KMS-11 (cell line): ENCODE measurements around the gene CDK12.
"Not testable (repeated sequence)": the region's sequence is repeated elsewhere in the genome, so short reads cannot be mapped to it uniquely, and the experiment has no call there.

Experiments
- H2AFZ ChIP-seq: fragments of 200-600 bp; sonication (generic); 2 replicates; pipeline ENCODE4 v1.6.1; 2016; ENCODE audit warnings: antibody characterized with exemption, mixed run types, low read depth
- H3K27ac ChIP-seq: fragments of 200-600 bp; sonication (generic); 2 replicates; pipeline ENCODE4 v1.6.1; 2016; ENCODE audit warnings: mild to moderate bottlenecking, mixed run types
- H3K27me3 ChIP-seq: fragments of 200-600 bp; sonication (generic); 2 replicates; pipeline ENCODE4 v1.6.1; 2017; ENCODE audit warnings: mild to moderate bottlenecking, low read depth, mixed run types, moderate library complexity; ENCODE audit not compliant: insufficient read depth
- H3K36me3 ChIP-seq: fragments of 200-600 bp; sonication (generic); 2 replicates; pipeline ENCODE4 v1.6.1; 2017; ENCODE audit warnings: mild to moderate bottlenecking, mixed run types; ENCODE audit not compliant: insufficient read depth
- H3K4me1 ChIP-seq: fragments of 200-600 bp; sonication (generic); 2 replicates; pipeline ENCODE4 v1.6.1; 2016; ENCODE audit warnings: mild to moderate bottlenecking, low read depth, mixed run types; ENCODE audit not compliant: poor library complexity, severe bottlenecking
- H3K4me2 ChIP-seq: fragments of 200-600 bp; sonication (generic); 2 replicates; pipeline ENCODE4 v1.7.0; 2016; ENCODE audit warnings: mild to moderate bottlenecking, mixed run types
- H3K4me3 ChIP-seq: fragments of 200-600 bp; sonication (generic); IDR thresholded peaks from 2 replicates; pipeline ENCODE4 v1.6.1; 2017; ENCODE audit warnings: low read depth, low read length, mixed read lengths; ENCODE audit not compliant: insufficient read depth
- H3K79me2 ChIP-seq: fragments of 200-600 bp; sonication (generic); 2 replicates; pipeline ENCODE4 v1.6.1; 2016; ENCODE audit warnings: low read depth, mixed run types; ENCODE audit not compliant: insufficient read depth
- H3K9ac ChIP-seq: fragments of 200-600 bp; sonication (generic); 2 replicates; pipeline ENCODE4 v1.6.1; 2016; ENCODE audit warnings: mild to moderate bottlenecking, mixed run types
- H4K20me1 ChIP-seq: fragments of 200-600 bp; sonication (generic); 2 replicates; pipeline ENCODE4 v1.6.1; 2016; ENCODE audit warnings: mild to moderate bottlenecking, mixed run types; ENCODE audit not compliant: insufficient read depth
- TF ChIP-seq, protein P1 (sequence below): fragments of 200-600 bp; sonication (generic); conservative IDR thresholded peaks from 2 replicates; pipeline ENCODE4 v1.6.1; 2017; ENCODE audit warnings: low read depth, mild to moderate bottlenecking, antibody characterized with exemption, low read length, moderate library complexity, mixed read lengths

Gene CDK12

DNA sequence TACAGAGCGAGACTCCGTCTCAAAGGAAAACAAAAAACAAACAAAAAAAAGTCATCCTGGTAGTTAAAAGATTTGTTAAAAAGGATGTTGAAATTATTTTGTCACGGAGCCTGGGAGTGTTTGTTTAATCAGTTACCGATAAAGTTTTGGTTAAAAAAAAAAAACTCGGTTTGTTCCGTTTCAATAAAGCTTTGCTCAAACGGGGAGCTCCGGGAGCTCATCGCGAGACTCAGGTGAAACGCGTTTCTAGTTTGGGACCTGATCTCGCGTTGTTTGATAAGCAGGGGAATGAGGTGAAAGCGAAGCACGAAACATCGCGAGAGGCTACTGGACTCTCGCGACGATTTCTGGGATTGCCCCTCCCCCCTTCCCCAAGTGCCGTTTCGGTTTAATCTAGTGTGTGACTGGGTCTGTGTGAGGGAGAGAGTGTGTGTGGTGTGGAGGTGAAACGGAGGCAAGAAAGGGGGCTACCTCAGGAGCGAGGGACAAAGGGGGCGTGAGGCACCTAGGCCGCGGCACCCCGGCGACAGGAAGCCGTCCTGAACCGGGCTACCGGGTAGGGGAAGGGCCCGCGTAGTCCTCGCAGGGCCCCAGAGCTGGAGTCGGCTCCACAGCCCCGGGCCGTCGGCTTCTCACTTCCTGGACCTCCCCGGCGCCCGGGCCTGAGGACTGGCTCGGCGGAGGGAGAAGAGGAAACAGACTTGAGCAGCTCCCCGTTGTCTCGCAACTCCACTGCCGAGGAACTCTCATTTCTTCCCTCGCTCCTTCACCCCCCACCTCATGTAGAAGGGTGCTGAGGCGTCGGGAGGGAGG, at the start of gene CDK12:
TSS of gene CDK12 (plus strand) at position 374 of the 813 bp plus-strand sequence. CDS start 586 bp downstream, outside the sequence.
- H3K9ac ChIP-seq = peak within 1 kb of the TSS; percentile 96
- peaks cover 23% of the 10 kb centered on the region for H3K4me1 ChIP-seq
- peaks cover 45% of the 10 kb centered on the region for H3K79me2 ChIP-seq
- no peaks in the 10 kb centered on the region; the same call in 1 of the 2 replicates for H3K36me3 ChIP-seq
- peak within 1 kb of the TSS; percentile 98 for H3K4me2 ChIP-seq
- peak within 1 kb of the TSS; percentile 87 for H2AFZ ChIP-seq
- no peak within 1 kb of the TSS for H3K4me3 ChIP-seq
- TF ChIP-seq, protein P1, sequence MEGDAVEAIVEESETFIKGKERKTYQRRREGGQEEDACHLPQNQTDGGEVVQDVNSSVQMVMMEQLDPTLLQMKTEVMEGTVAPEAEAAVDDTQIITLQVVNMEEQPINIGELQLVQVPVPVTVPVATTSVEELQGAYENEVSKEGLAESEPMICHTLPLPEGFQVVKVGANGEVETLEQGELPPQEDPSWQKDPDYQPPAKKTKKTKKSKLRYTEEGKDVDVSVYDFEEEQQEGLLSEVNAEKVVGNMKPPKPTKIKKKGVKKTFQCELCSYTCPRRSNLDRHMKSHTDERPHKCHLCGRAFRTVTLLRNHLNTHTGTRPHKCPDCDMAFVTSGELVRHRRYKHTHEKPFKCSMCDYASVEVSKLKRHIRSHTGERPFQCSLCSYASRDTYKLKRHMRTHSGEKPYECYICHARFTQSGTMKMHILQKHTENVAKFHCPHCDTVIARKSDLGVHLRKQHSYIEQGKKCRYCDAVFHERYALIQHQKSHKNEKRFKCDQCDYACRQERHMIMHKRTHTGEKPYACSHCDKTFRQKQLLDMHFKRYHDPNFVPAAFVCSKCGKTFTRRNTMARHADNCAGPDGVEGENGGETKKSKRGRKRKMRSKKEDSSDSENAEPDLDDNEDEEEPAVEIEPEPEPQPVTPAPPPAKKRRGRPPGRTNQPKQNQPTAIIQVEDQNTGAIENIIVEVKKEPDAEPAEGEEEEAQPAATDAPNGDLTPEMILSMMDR = no peak
- H4K20me1 ChIP-seq = peaks cover 18% of the 10 kb centered on the region; the same call in 1 of the 2 replicates
- H3K27ac ChIP-seq = peak within 1 kb of the TSS; percentile 91
- no peaks in the 10 kb centered on the region for H3K27me3 ChIP-seq

DNA sequence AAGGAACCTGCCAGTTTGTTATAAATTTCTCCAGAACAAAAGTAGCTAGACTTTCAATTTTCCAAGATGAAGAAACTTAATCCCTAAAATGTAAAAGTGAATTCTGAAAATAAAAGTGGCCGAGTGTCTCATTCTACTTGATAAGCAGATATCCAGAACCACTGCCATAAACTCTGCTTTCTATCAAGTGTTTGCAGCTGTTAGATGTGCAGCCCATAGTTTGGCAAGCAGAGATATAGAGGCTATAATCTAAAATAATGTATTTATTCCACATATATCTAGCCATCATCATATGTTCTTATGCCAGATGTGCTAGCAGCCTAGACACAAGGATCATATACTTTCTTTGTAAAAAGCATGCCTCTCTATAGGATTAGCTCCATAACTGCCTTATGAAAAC, 45.1 kb upstream of the CDK12 start:
- H3K4me2 ChIP-seq = no peak overlapping the region
- H3K27me3 ChIP-seq = no peaks in the 10 kb centered on the region
- no peaks in the 10 kb centered on the region for H3K79me2 ChIP-seq
- H3K9ac ChIP-seq = no peak overlapping the region
- TF ChIP-seq, protein P1 = no peak
- H4K20me1 ChIP-seq = no peaks in the 10 kb centered on the region
- H3K4me3 ChIP-seq = no peak overlapping the region
- peaks cover 28% of the 10 kb centered on the region; the same call in 1 of the 2 replicates for H3K36me3 ChIP-seq
- H2AFZ ChIP-seq = no peak overlapping the region
- no peaks in the 10 kb centered on the region for H3K4me1 ChIP-seq
- no peak overlapping the region for H3K27ac ChIP-seq

DNA sequence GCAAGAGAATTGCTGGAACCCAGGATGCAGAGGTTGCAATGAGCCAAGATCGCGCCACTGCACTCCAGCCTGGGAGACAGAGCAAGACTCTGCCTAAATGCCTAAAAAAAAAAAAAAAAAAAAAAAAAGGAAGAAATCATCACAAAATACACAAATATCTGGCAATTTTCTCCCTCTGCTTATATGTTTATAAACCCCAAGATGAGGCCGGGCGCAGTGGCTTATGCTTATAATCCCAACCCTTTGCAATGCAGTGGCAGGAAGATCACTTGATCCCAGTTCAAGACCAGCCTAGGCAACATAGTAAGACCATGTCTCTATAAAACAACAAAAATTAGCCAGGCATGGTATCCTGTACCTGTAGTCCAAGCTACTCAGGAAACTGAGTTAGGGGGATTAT, 31.7 kb upstream of the CDK12 start:
- H4K20me1 ChIP-seq = no peaks in the 10 kb centered on the region
- H3K27ac ChIP-seq = no peak overlapping the region
- H3K79me2 ChIP-seq = no peaks in the 10 kb centered on the region
- no peak overlapping the region for H2AFZ ChIP-seq
- H3K27me3 ChIP-seq = no peaks in the 10 kb centered on the region
- H3K4me2 ChIP-seq = no peak overlapping the region
- H3K4me1 ChIP-seq = no peaks in the 10 kb centered on the region
- H3K9ac ChIP-seq = no peak overlapping the region
- TF ChIP-seq, protein P1 = no peak
- H3K4me3 ChIP-seq = no peak overlapping the region
- peaks cover 11% of the 10 kb centered on the region; the same call in 1 of the 2 replicates for H3K36me3 ChIP-seq

DNA sequence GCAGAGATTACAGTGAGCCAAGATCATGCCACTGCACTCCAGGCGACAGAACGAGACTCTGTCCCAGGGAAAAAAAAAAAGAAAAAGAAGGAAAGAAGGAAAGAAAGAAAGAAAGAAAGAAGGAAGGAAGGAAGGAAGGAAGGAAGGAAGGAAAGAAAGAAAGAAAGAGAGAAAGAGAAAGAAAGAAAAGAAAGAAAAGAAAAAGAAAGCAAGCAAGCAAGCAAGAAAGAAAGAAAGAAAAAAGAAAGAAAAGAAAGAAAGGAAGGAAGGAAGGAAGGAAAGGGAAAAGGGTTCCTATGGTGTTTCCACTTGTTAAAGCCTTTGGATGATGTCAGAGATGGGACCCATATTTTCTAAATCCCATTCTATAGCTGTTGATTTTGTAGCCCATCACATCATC, 21.4 kb upstream of the CDK12 start:
- not testable (repeated sequence) for H3K27me3 ChIP-seq
- H3K36me3 ChIP-seq = peaks cover 51% of the 10 kb centered on the region; the same call in 1 of the 2 replicates

DNA sequence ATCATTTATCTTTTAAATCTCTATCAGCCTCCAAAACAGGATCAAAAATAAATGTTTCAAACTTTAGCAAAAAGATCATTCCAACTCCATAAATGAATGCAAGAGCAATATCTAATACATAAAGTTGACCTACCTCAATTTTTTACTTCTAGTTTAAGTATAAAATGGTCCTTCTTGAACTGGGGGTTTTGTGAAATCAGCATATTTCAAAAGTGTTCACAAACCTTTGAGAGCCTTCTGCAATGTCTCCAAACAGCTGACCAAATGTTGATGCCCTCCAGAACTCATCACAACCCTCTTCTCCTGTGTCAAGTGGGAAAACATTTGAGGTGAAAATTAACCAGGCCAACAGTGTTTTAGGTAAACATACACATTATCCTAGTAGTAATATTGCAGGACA, 18.0 kb upstream of the CDK12 start:
- TF ChIP-seq, protein P1 = no peak
- H3K36me3 ChIP-seq = peaks cover 46% of the 10 kb centered on the region; the same call in 1 of the 2 replicates
- H3K4me1 ChIP-seq = no peaks in the 10 kb centered on the region
- H2AFZ ChIP-seq = no peak overlapping the region
- no peak overlapping the region for H3K27ac ChIP-seq
- no peak overlapping the region for H3K9ac ChIP-seq
- H3K27me3 ChIP-seq = no peaks in the 10 kb centered on the region
- H4K20me1 ChIP-seq = no peaks in the 10 kb centered on the region
- H3K4me3 ChIP-seq = no peak overlapping the region
- H3K79me2 ChIP-seq = peaks cover 34% of the 10 kb centered on the region
- no peak overlapping the region for H3K4me2 ChIP-seq

More for the DNA sequence above, 21.4 kb upstream of the CDK12 start:
- not testable (repeated sequence) for H3K9ac ChIP-seq, H2AFZ ChIP-seq, H3K4me3 ChIP-seq, H3K79me2 ChIP-seq, H3K27ac ChIP-seq, H3K4me1 ChIP-seq, H4K20me1 ChIP-seq, H3K4me2 ChIP-seq
